ENCODE measurements around the gene KCNIP4.

Gene KCNIP4

DNA sequence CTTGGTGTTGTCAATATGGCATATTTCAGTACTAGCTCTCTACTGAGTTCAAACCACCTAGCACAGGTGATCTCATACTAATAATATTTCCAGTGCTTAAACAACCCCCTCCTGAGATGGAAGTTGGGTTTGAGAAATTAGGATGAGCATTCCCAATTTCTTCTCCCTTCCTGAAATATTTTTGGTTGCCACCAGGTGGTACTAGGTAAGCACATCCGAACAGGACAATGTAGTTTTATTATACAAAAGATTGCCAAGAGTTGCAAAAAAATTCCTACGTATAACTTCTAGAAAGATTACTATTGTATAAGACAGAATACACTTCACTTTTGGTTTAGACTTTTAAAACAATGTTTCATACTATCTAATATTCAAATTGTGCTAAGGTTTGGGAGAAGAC is 763.8 kb downstream of the KCNIP4 start:
- Mint-ChIP-seq H3K9me3 (peaks cover 3% of the 10 kb centered on the region), H3K27me3 (ENCODE audit: low read depth) (no peaks in the 10 kb centered on the region), H3K4me1 (ENCODE audit: low read depth) (no peaks in the 10 kb centered on the region), H3K36me3 (ENCODE audit: low read depth) (no peaks in the 10 kb centered on the region), H3K27ac (no peak overlapping the region), H3K4me3 (no peak overlapping the region)

DNA sequence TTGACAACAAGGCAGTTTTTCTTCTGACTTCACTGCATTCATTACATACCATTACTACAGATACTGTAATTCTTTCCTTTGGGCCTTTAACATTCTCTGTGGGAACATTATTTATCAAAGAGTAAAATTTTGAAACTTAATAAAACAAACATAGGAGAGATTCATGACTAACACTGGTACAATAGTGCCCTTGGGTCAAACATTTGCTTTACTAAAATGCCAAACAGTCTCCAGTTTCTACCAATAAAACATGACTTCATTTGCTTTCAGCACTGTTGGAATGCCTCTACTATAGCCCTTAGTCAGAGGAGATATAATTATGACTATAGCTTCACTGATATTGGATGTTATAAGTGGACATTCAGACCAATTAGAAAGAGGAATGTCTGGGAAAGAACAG is 766.9 kb downstream of the KCNIP4 start:
- no peaks in the 10 kb centered on the region for H3K36me3 Mint-ChIP-seq (ENCODE audit: low read depth)
- H3K27me3 Mint-ChIP-seq (ENCODE audit: low read depth): no peaks in the 10 kb centered on the region
- no peak overlapping the region for H3K27ac Mint-ChIP-seq
- peaks cover 7% of the 10 kb centered on the region for H3K9me3 Mint-ChIP-seq
- no peak overlapping the region for H3K4me3 Mint-ChIP-seq
- no peaks in the 10 kb centered on the region for H3K4me1 Mint-ChIP-seq (ENCODE audit: low read depth)

DNA sequence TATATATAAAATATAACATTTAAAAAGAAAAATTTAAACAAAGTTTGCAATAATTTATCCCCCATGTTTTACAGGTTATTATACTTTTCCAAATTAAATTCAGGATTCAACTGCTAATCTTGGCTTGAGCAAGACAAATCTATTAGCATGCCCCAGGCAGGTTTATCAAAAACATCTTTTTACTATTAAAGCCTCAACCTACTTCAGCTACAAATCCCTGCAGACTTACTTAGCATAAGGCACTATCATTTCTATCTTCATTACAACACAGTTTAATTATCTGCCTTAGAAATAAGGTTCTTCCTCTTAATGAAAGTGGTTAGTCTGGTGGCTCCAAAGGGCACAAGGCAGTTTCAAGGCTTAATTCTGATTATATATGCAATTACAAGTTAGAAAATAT is 770.7 kb downstream of the KCNIP4 start:
- Mint-ChIP-seq H3K27me3 (ENCODE audit: low read depth) (no peaks in the 10 kb centered on the region), H3K9me3 (peaks cover 11% of the 10 kb centered on the region), H3K4me1 (ENCODE audit: low read depth) (no peaks in the 10 kb centered on the region), H3K27ac (no peak overlapping the region), H3K4me3 (no peak overlapping the region), H3K36me3 (ENCODE audit: low read depth) (no peaks in the 10 kb centered on the region)

DNA sequence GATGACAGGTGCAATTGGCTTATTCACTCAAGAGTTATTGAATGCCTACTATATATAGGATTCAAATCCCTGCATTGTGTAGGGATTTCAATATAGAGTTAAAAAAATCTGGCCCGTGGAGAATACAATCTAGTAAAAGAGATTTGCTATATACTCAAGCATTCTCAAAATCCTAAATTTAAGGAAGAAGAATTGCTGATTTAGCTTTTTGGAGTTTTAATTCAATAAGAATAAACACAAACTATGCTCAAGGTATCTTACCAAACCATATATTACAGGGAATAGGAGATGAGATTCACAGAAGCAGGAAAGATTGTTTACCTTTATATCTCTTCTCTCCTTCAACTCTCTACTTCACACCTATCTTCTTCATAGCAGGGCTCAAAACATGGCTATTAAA is 771.5 kb downstream of the KCNIP4 start:
- Mint-ChIP-seq H3K36me3 (ENCODE audit: low read depth) (no peaks in the 10 kb centered on the region), H3K4me1 (ENCODE audit: low read depth) (no peaks in the 10 kb centered on the region), H3K9me3 (peaks cover 11% of the 10 kb centered on the region), H3K27ac (no peak overlapping the region), H3K4me3 (no peak overlapping the region), H3K27me3 (ENCODE audit: low read depth) (no peaks in the 10 kb centered on the region)

DNA sequence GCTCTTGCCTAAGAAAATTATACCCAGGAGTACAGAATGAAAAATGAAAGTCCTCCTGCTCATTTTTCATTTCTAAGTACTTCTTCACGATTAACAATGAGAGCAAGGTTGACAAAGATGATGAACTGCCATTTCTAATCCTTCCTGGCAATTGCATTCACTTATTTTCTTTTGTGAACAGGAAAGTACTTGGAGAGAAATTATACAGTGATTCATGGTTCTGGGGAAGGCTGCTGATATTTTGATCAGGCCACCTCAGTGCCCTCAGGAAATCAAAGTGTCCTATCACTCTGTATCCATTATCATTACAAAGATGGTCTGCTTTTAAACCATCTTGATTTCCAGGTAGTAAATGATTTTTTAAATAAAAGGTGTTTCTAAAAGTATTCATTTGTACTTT is 780.9 kb downstream of the KCNIP4 start:
- Mint-ChIP-seq H3K4me1 (ENCODE audit: low read depth) (no peaks in the 10 kb centered on the region), H3K4me3 (no peak overlapping the region), H3K36me3 (ENCODE audit: low read depth) (no peaks in the 10 kb centered on the region), H3K9me3 (no peaks in the 10 kb centered on the region), H3K27ac (no peak overlapping the region), H3K27me3 (ENCODE audit: low read depth) (no peaks in the 10 kb centered on the region)

DNA sequence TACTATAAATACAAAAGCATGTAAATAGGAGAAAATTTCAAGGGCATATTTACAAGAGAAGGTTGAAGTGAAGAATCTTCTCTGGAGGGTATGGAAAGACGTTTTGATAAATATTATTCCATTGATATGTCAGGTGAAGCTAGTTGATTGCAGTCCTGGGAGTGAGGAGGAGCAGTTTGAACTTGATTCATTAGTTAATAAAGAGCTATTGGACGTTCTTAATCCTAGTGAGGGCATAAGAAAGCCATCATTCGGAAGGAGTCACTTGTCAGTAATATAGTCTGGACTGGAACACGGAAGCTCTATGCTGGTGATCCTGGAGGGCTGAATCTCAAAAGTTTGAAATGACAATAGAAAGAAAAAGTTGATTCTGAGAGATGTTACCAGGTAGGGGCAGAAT is 793.2 kb downstream of the KCNIP4 start:
- H3K27me3 Mint-ChIP-seq (ENCODE audit: low read depth): no peaks in the 10 kb centered on the region
- H3K4me1 Mint-ChIP-seq (ENCODE audit: low read depth): no peaks in the 10 kb centered on the region
- H3K4me3 Mint-ChIP-seq: no peak overlapping the region
- peaks cover 3% of the 10 kb centered on the region for H3K9me3 Mint-ChIP-seq
- H3K27ac Mint-ChIP-seq: no peak overlapping the region
- H3K36me3 Mint-ChIP-seq (ENCODE audit: low read depth): no peaks in the 10 kb centered on the region

DNA sequence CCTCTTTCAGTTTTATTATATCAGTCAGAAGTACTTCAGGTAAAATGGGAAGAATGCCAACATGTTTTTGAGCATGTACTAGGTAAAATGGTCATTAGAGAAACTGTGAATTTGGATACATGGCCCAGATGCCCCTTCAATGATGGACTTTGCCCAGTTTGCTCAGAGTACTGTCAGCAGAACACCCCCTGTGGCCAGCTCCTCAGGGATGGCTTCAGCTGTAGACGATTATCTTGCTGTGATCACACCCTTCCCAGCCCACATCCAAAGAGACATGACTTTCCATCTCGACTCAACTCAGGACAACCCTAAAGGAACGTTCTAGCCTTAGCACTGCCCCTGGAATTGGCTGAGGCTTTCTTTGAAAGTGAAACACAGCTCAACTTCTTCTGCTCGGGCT is 809.2 kb downstream of the KCNIP4 start:
- H3K36me3 Mint-ChIP-seq (ENCODE audit: low read depth): no peaks in the 10 kb centered on the region
- no peak overlapping the region for H3K4me3 Mint-ChIP-seq
- H3K27me3 Mint-ChIP-seq (ENCODE audit: low read depth): no peaks in the 10 kb centered on the region
- no peak overlapping the region for H3K27ac Mint-ChIP-seq
- peaks cover 11% of the 10 kb centered on the region for H3K9me3 Mint-ChIP-seq
- no peaks in the 10 kb centered on the region for H3K4me1 Mint-ChIP-seq (ENCODE audit: low read depth)

DNA sequence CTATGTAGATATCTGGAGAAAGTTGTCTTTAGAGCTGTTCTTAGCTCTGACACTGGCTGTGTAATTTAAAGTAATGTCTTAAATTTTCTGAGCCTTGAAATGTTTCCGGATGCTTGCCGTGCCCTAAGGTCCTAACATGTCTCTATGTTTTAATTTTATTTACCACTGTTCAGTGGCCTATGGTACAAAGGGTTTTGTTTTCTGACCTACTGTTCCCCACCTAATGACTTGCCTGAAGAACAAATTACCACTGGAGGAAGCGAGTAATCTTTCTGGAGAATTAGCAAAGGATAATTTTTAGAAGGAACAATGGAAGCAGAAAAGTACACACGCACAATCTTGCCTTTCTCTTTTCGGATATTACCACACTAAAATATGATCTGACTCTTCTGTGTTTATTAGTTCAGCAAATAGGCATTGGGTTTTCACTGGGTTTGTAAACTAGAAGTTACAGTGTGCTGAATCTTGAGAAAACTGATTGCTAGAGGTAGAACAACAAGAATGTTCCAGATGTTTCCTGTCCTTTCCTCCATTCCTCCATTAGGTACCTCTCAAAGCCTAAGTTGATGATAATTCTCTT is 812.4 kb downstream of the KCNIP4 start:
- Mint-ChIP-seq H3K36me3 (ENCODE audit: low read depth) (no peaks in the 10 kb centered on the region), H3K27ac (no peak overlapping the region), H3K4me3 (no peak overlapping the region), H3K4me1 (ENCODE audit: low read depth) (no peaks in the 10 kb centered on the region), H3K27me3 (ENCODE audit: low read depth) (no peaks in the 10 kb centered on the region), H3K9me3 (peaks cover 11% of the 10 kb centered on the region)

DNA sequence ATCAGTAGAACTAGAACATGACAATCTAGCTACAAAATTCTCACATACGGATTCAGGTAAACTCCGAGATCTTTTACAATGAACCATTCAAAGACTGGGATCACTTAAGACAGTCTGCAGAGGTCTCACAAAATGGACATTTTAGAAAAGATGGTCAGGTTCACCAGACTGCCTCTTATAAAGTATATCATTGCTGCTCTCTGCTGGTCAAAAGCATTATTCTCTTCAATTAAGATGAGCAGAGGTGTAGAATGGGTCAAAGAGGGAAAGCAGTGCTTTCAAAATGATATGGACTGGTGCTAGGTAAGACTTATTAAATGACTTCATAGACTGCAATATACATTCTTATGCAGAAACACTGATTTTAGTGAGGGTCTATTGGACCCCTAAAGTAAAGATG is 813.6 kb downstream of the KCNIP4 start:
- Mint-ChIP-seq H3K27ac (no peak overlapping the region), H3K36me3 (ENCODE audit: low read depth) (no peaks in the 10 kb centered on the region), H3K4me3 (no peak overlapping the region), H3K27me3 (ENCODE audit: low read depth) (no peaks in the 10 kb centered on the region), H3K4me1 (ENCODE audit: low read depth) (no peaks in the 10 kb centered on the region), H3K9me3 (peaks cover 11% of the 10 kb centered on the region)

DNA sequence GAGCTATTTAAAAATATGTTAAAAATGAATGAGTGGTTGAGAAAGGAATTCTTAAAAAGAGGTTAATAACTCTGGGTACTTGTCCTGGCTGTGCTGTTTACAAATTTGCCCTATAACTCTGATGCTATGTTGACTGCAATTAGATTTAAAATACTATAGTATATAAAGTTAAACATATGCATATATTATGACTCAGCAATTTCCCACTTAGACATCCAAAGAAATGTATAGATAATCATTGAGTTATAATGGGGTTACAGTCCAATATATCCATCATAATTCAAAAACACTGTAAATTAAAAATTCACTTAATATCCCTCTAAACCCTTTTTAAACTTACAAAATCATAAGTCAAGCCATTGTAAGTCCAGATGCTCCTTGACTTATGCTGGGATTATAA is 818.0 kb downstream of the KCNIP4 start:
- H3K4me3 Mint-ChIP-seq: no peak overlapping the region
- no peaks in the 10 kb centered on the region for H3K27me3 Mint-ChIP-seq (ENCODE audit: low read depth)
- H3K4me1 Mint-ChIP-seq (ENCODE audit: low read depth): no peaks in the 10 kb centered on the region
- H3K9me3 Mint-ChIP-seq: peaks cover 4% of the 10 kb centered on the region
- no peaks in the 10 kb centered on the region for H3K36me3 Mint-ChIP-seq (ENCODE audit: low read depth)
- H3K27ac Mint-ChIP-seq: no peak overlapping the region

DNA sequence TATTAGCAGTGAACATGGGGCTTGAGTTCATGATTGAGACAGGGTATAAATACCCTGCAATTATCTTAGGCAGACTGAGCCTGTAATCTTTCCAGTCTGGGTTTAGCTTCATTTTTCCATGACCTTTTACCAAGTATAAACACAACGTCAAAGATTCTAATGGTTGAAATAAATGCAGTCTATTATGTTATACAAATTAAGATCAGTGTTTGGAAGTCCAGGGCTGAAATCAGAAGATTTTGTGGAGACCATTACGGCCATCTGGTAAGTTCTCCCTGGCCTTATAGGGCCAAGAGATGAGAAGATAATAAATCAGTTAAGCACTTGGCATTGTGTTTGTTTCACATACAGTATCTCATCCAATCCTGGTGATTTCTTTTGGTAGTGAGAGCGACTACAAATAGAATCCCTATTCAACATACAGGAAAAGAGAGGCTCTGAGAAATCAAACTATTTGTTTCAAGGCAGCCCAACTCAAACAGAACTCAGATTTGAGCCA is 822.5 kb downstream of the KCNIP4 start:
- Mint-ChIP-seq H3K36me3 (ENCODE audit: low read depth) (no peaks in the 10 kb centered on the region), H3K4me3 (no peak overlapping the region), H3K9me3 (no peaks in the 10 kb centered on the region), H3K27ac (no peak overlapping the region), H3K27me3 (ENCODE audit: low read depth) (no peaks in the 10 kb centered on the region), H3K4me1 (ENCODE audit: low read depth) (no peaks in the 10 kb centered on the region)

DNA sequence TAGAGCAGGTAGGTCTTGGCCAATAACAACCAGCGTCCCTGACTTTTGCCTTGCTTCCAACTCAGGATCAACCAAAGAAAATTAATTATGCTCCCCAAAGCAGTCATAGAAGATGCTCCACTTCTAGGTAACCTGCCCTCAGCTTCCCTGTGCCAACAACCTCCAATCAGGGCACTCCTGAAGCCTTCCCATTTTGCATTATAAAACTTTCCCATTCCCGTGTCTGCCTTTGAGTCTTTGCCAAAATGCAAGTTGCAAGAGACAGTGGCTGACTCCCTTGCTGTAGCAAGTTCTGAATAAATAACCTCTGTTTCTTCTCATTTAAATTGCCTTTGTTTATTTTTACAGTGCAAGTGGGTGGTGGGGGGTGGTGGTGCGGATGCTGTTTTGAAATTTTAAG is 830.3 kb downstream of the KCNIP4 start:
- H3K36me3 Mint-ChIP-seq (ENCODE audit: low read depth): no peaks in the 10 kb centered on the region
- H3K9me3 Mint-ChIP-seq: peaks cover 11% of the 10 kb centered on the region

DNA sequence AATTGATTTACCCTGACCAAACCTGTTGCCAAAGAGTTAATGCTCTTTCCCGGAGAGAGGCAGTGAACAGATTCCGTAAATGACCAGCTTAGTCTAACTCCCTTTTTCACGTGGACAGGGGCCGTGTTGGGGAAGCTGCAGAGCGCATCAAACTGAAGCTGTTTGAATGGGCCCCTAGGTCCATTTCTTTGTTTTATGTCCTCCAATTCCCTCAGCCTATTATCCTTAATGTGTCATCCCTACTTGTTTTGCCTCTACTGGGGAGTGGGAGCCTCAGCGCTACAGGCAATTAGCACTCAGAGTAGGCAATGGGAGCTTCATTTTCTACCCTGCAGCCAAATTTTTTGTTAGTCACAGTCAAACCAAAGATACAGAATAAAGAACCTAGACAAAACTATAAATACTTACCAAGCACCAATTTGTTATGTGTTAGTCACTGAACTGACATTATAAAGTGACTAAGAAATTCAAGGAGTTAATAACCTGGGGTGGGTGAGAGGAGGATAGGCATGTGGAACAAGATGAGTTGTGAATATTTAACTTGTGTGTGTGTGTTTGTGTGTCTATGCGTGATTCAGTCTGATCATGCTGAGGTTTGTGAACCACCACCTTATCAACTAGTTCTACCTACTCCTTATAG is 830.9 kb downstream of the KCNIP4 start:
- H3K27me3 Mint-ChIP-seq (ENCODE audit: low read depth): no peaks in the 10 kb centered on the region
- H3K27ac Mint-ChIP-seq: no peak overlapping the region
- peaks cover 16% of the 10 kb centered on the region for H3K9me3 Mint-ChIP-seq
- no peaks in the 10 kb centered on the region for H3K36me3 Mint-ChIP-seq (ENCODE audit: low read depth)
- no peaks in the 10 kb centered on the region for H3K4me1 Mint-ChIP-seq (ENCODE audit: low read depth)
- no peak overlapping the region for H3K4me3 Mint-ChIP-seq

More for the DNA sequence above, 830.3 kb downstream of the KCNIP4 start:
- Mint-ChIP-seq H3K4me3 (no peak overlapping the region), H3K27me3 (ENCODE audit: low read depth) (no peaks in the 10 kb centered on the region), H3K27ac (no peak overlapping the region), H3K4me1 (ENCODE audit: low read depth) (no peaks in the 10 kb centered on the region)

DNA sequence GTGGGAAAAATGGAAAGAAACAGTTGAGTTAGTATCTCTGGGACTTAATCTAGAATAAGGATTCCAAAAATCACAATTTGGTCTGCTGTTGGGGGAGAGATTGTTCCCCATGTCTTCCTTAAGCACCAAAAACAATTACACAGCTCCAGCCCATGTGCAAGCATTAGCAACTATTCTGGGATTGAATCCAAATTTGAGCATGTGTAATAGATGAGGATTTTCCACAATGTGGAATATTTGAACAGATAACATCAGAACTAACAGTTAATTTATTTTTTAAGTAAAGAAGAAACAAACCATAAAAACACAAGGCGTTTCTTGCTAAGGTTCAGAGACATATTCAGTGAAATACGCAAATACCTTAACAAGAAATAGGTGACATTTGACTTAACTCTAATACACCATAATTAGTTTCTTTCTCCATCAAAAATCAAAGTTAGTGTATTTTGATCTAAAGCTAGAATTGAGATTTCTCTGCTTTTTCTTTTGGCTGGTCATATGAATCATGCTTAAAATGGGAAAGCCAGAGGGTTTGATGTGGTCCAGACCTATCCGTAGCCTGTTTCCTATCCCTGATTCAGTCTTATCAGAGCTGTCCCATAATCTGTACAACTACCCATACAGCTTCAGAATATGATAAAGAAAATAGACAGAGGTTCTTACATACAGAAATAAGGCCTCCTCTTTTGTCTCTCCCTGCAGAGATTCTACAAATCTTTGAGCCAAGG is 834.9 kb downstream of the KCNIP4 start:
- Mint-ChIP-seq H3K4me3 (no peak overlapping the region), H3K27ac (no peak overlapping the region), H3K27me3 (ENCODE audit: low read depth) (no peaks in the 10 kb centered on the region), H3K36me3 (ENCODE audit: low read depth) (no peaks in the 10 kb centered on the region), H3K4me1 (ENCODE audit: low read depth) (no peaks in the 10 kb centered on the region), H3K9me3 (peaks cover 28% of the 10 kb centered on the region)

DNA sequence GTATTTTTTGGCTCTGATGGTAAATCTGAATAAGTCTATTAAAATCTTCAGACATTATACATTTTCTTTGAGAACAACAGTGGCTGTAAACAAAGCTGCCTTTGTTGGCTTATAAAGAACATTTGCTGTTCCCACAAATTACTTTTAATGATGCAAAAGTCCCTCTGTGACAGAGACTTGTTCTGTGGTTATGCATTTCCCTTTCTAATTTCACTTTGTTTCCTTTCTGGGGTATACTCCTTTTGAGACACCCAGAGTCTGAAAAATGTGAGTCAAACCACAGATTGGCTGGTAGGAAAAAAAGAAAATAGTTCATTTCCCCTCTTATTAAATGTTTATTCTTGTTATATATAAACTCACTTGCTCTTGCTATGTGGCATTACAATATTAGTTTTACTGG is 845.9 kb downstream of the KCNIP4 start:
- Mint-ChIP-seq H3K36me3 (ENCODE audit: low read depth) (no peaks in the 10 kb centered on the region), H3K9me3 (peaks cover 11% of the 10 kb centered on the region), H3K4me1 (ENCODE audit: low read depth) (no peaks in the 10 kb centered on the region), H3K27me3 (ENCODE audit: low read depth) (no peaks in the 10 kb centered on the region), H3K27ac (no peak overlapping the region), H3K4me3 (no peak overlapping the region)
